ENCODE measurements around the gene NELFCD.
A peak's percentile ranks its signal among the peaks of the same experiment; 100 is the strongest.
"Not testable (repeated sequence)": the region's sequence is repeated elsewhere in the genome, so short reads cannot be mapped to it uniquely, and the experiment has no call there.

The NELFCD gene

DNA sequence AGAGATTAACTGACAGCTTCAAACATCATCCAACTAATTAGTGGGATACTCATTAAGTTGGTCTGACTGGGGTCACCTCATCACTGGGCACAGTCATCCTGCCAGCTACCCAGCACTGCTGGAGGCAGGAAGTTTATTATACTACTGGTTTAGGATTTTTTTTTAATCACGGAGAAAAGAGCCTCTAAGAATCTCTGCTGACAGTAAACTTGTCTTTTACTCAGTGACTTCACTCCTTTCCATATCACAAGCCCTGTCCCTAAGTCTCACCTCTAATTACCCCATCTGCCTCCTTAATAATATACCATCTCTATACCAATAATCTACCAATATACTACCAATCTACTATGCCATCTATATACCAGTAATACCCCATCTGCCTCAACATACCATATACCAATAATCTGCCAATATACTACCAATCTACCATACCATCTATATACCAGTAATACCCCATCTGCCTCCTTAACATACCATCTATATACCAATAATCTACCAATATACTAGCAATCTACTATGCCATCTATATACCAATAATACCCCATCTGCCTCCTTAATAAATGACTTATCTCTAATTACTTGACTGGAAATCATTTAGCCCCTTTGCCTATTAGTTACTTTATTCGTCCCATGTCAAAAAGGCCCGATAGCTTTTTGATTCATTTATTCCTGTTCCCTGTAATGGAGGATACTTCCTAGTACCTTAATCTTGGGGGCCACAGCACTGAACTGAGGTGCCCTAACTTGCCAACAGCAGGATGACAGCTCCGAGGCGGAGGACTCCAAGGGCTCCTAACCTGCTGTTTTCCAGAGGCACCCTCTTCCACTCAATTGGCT is 46.1 kb downstream of the NELFCD start:
- no peak for DNase-seq (ENCODE audit: low read depth)

DNA sequence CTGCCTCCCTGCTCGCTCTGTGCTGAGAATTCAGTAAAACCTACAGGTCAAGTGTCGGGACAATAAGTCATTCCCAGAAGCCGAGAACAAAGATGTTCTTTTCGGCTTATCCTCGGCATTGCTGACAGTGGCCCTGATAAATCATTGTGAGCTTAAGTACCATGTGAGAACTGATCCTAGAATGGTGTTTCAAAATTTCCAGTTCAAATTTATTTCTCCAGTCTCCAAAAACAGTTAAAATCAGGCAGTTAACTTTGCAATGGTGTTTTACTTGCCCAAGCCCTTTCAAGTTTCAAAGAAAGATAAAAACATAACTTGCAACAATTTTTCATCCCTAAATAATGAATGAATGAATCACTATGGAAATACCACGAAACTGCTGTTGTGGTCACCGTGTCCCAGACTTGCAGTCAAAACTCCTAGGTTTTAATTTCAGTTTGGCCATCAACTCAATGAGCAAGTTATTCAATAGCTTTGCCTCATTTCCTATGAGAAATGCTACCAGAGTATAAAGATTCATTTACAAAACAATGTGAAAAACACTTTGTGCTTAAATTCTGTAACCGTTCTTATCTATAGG is 46.8 kb downstream of the NELFCD start:
- no peak for DNase-seq (ENCODE audit: low read depth)

DNA sequence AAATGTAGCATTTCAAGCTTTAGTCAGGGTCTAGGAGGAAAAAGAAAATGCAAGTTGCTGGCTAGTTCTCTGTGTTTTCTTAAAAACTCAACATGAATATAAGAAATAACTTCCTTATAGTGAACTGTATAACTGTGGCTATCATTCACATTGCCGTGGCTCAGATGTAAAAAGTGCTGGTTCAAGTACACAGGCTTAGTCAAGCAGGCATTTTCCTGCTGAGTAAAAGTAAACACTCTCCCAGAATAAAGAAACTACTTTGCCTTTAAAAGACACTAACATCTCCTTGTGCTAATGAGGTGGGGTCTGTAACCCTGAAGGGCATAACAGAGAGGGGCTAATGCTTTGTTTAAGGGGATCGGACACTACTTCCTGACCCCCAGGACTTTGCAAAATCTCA is 47.8 kb downstream of the NELFCD start:
- no peak for DNase-seq (ENCODE audit: low read depth)

DNA sequence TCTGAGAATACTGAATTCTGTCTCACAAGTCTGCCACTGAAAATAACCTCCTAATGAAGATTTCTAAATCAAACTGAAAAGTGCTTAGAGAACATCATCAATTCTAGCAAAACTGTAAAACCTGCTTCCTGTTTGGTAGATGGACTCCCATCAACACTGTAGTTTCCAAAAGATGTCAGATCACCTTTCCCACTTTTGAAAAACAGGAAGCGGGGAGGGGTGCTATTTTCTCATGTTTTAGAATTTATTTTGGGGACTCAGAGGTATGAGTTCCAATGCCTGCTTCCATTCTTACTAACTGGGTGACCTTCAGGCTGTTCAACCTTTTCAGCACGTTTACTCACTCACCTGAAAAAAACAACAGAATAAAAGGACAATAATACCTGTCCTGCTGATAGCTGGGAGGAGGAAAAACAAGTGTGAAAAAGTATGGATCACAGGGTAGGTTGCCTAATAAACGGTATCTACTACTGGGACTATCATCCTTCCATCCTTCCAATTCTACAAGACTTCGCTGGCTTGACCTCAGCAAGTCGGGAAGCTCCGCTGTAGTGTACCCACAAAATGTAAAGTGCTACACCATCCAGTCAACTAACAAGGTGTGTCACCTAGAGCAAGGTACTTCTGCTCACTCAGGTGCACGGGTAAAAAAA is 50.0 kb downstream of the NELFCD start:
- no peak for DNase-seq (ENCODE audit: low read depth)

DNA sequence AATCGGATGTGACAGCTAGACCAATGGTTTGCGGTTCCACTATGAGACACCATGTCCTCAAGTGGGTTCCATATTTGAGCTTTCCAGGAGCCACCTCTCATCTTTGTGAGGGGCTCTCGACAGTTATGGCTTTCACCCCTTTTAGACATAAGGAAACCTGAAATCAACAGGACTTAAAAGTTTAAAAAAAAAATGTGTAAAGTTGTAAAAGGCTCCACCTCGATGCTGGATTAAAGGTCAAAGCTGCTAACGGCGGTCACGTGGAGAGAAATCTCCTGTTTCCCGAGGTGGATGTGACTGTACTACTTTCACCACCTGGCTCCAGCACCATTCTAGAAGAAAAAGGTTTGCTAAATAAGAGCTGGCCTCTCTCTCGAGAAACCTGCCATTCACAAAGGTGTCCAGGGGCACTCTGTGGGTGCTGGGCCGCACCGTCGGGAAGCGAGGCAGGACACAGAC is 50.5 kb downstream of the NELFCD start:
- DNase-seq (ENCODE audit: low read depth): no peak

DNA sequence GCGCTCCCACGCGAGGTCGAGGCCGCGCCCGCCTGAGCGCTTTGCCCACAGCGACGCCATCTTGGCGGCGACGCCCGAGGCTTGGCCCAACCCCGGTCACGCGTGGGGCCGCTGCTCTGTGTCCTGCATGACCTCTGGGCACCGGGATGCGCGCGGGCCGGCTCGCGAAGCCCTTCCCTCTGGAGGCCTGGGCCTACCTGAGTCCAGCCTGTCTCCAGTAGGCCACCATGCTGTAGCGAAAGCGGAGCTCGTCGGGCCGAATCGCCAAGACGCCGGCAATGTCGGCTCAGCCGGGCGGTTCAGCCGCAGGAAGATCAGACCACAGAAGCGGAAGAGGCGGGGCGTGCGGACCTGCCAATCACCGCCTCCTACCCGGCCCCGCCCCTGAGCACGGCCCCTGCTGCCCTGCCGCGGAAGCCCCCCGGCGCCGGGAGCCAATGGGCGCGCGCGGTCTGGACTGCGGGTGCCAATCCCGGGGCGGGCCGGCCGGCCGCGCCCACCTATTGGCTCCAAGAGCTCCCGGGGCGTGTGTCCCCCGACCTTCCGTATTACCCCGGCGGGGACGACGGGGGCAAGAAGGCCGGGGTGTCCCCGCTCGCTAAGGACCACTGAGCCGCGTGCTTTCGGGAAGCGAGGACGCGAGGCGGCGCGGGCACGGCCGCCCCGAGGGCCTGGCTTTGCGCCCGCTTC is 51.1 kb downstream of the NELFCD start, which contains the start of gene ATP5F1E:
TSS of gene ATP5F1E (minus strand) at position 313 of the 690 bp plus-strand sequence. CDS start at position 229, 84 bp downstream.
- DNase-seq (ENCODE audit: low read depth): peak; percentile 97

DNA sequence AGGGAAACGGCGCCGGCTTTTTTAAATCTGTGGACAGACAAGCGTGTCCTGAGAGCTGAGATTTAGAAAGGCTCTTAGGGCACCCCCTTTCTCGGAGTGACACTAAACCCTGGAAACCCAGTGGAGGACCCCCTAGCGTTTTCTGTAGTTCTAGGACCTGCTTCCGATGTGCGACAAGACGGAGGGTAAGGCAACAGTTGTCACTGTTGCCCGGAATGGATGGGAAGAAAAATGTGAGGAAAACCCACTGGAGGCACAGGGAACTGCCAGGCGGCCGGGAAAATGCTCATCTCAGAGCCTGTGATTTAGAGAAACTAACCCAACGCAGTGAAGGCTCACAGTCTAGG is 51.6 kb downstream of the NELFCD start:
- no peak for DNase-seq (ENCODE audit: low read depth)

DNA sequence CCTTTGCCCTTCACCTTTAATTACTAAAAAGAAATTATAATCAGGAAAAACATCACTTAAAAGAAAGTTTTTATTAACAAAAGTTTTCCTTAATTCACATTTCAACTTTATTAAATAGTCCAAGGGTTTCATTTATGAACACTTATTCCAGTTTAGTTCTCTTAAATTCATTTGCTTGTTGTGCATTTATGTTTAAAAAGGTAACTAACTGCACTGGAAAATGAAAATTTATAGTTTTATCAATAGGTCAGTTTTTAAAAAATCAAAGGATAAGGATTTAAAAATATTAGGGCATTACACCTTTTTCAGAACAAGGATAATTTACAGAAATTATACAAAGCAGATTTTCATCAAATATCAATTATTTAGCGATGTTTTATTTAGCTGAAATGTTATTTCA is 52.0 kb downstream of the NELFCD start:
- no peak for DNase-seq (ENCODE audit: low read depth)

DNA sequence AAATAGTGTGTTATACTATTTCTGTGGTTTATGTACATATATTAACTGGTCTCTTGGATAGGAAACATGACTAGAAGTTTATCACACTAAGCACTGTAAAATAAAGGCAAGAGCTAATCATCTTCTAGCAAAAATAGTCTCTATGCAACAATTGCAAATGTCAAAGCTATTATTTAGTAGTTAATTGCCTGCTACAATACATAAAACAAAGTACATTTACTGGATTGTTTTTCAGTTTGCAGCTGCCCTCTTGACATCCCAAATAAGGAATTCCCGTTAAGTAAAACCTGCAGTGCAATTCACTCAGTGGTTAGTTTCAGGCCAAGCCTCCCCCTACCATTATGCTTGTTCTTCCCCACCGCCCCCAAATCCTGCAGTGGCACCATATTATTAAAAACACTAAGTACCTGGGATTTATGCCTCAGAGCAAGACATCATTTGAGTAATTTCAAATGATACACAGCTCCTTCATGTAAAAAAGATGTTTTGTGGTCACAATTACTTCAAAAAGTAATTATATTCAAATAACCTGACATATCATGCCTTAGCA is 52.6 kb downstream of the NELFCD start:
- no peak for DNase-seq (ENCODE audit: low read depth)

DNA sequence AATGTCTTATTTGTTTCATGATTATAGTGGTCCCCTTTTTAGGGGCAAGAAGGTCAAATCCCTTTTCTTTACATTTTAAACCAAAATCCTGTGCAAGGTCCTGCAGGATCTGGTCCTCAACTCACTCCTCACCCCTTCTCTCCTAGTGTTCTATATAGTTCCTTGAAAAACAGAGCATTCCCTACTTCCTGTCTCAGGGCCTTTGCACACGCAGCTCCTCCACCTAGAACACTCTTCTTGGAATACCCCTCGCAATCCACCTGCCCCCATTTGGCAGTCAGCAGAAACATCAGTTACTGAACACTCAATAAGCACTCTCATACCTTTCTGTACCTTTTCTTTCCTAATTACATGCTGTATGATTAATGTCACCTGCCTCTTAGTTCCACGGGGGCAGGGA is 54.3 kb downstream of the NELFCD start:
- DNase-seq (ENCODE audit: low read depth): no peak

DNA sequence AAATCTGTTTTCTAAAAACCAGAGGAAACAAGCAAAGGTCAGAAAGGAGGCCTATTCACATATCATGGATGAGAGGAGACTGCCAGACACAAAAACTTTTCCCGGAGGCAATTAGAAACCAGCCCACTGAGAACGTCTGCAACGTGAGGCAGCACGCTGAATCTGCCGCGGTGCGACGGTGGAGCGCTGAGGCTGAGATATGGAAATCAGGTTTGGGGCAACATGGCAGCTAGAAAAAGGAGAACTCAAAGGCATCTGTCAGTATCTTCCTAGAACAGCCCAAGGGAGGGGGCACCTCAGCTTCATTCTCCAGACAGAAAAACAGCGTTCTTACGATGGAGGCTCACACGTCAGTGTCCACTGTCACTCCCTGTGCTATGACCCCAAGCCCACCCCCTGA is 56.3 kb downstream of the NELFCD start:
- no peak for DNase-seq (ENCODE audit: low read depth)

DNA sequence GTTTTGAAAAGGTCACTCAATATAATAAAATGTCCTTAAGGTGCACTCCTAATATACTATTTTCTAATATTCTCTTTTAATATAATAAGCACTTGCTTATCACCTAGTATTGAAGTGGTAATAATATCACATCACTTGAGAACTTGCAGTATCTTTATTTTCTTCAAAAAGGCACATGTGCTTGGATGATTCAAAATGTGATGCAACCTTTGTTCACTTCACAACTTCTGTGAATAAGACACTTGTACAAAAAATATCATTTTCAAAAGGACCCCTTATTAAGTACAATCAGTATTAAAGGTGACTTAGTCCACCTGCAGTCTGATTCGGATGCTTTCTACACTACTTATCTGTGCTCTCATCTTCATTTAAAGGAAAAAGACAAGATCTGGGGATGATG is 58.2 kb downstream of the NELFCD start:
- no peak for DNase-seq (ENCODE audit: low read depth)

DNA sequence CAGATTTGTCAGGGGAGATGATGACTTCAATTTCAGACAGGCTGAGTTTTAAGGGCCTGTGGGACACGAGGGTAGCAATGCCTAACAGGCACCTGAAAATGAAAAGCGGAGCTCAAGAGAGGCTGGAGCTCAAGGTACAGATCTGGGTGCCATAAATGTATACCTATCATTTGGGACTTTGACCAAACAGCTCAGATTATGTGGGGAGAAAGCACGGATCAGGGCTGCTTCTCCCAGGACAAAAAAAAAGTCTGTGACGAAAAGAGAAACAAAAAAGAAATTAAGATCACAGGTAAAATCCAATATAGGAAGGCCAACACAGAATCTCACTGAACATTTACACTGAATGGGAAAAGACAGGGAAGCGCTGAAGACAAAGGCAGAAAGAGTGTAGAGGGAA is 59.6 kb downstream of the NELFCD start:
- no peak for DNase-seq (ENCODE audit: low read depth)

DNA sequence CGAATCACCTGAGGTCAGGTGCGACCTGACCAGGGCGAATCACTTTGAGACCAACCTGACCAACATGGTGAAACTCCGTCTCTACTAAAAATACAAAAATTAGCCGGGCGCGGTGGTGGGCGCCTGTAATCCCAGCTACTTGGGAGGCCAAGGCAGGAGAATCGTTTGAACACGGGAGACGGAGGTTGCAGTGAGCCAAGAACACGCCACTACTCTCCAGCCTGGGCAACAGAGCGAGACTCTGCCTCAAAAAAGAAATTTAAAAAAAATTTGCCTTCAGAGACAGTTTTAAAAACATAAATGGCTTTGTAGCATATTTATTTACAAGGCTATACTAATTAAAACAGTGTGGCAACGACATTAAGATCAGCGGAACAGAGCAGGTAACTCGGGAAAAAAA is 60.4 kb downstream of the NELFCD start:
- not testable (repeated sequence) for DNase-seq (ENCODE audit: low read depth)

DNA sequence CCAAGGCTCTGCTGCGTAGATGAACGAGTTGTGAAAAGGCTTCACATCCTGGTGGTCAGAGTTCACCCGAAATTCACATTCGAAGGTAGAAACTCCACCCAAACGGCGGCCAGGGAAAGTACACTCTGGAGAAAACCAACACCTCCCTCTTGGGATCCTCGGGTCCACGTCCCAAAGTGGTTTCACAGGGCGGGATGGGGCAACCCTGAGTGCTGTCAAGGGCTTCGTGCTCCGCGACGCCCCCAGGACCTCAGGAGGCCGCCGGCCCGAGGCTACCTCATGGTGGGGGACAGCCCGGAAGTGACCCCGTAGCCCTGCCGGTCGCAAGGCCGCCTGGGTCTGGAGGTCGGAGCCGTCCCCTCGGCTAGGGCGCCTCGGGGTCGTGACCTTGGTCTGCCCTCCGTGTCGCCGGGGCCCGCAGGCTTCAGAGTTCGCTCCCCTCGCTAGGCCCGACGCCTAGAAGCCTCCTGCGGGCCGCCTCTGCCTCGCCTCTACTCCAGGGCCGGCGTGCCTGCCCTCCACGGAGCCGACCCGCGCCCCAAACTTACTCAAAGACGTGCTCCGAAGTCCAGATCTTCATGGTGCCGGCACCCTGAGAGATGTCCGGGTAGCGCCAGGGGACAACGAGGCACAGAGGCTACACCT is 61.2 kb downstream of the NELFCD start, which contains the start of gene PRELID3B:
TSS of gene PRELID3B (minus strand) at position 636 of the 645 bp plus-strand sequence. CDS start at position 580, 56 bp downstream.
- DNase-seq (ENCODE audit: low read depth): no peak

DNA sequence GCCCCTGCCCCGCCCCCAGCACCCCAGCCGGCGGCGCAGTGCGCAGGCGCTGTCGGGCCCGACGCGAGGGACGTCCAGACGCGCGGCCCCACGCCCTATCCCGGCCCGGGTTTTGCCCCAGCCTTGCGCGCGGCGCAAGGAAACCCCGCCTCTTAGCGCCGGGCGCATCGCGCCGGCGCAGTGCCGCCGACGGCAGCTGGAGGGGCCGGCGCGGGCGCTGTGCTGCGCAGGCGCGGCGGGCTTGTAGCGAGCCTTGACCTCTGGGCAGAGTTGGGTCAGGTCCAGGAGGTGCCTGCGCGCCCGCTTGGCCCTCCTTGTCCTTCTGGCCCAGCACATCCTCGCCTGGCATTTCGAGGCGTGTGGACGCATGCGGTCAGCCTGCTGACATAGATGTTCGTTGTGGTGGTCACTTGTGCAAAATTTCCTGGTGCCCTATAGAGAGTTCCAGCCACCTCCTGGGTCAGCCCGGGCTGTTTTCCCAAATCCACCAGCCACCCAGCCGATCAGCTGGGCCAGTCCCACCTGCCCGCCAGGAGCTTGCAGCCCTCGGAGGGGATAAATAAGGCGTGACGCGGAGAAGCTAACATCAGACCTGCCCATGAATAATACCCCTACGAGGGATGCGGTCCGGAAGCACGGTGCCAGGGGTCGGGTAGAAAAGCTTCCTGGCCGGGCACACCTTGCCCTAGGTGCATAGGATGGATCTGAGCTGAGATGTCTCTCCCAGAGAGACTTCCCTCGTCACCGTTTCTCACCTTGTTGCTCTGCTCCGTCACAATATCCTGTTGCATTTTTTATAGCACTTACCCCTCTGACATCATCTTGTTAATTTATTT is 62.0 kb downstream of the NELFCD start:
- DNase-seq (ENCODE audit: low read depth): peak; percentile 94

DNA sequence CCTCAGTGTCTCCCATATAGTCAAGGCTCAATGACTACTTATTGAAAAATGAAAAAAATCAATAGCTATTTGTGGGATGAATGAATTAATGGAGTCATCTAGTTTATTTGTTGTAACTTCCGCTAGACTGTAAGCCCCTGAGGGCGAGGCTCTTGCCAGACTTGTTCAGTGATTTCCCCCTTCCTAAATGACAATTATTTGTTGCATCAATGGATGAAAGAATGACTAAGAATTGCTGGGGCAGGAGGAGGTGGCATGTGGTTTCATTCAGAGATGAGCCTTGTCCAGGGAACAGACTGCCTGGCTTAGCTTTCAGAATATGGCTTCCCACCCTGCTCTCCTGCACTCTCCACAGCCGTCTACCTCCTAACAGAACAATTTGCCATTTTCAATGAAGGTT is 62.6 kb downstream of the NELFCD start:
- DNase-seq (ENCODE audit: low read depth): no peak

DNA sequence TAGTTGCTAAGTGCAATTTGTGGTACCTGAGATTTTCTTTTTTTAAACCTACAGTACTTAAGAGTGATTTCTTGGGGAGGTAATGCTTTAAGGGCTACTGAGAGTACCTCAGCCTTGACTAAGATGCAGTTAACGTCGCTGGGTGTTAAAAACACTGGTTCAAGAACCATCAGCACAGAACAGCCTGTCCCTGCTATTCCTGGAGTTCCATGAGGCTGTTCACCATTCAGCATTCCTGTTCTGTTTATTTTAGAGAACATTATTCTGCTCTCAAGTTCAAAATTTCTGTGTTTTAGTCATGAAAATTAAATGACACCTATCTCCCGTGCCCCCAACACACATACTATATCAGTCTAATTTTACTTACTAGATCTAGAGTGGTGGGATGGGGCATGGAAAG is 63.2 kb downstream of the NELFCD start:
- no peak for DNase-seq (ENCODE audit: low read depth)

All from activated T-helper 1 cell treated with Interleukin-2 at 50 U/mL for 16 hours (primary cell).